Astrocyte (in vitro differentiated cells and primary cell): ENCODE data around the gene CDK5RAP1. TPM values are rescaled to one million over a fixed set of nuclear protein-coding genes. Genes with fewer than 3 reads are reported as not detected.

Experiments
- DNase-seq: peaks from one replicate; pipeline ENCODE4 v3.0.0-alpha.2; 2010; ENCODE audit warnings: low read depth
- FAIRE-seq: peaks from 2 replicates; lab custom pipeline; 2011; peaks lifted over from hg19 to GRCh38; lab: Jason Lieb, UNC
- H2AFZ ChIP-seq: 2 replicates; pipeline ENCODE4 v1.6.0; 2012; ENCODE audit warnings: low read depth, low read length, inconsistent platforms
- H3K27ac ChIP-seq: 2 replicates; pipeline ENCODE4 v1.5.1; 2011; ENCODE audit warnings: low read depth, low read length, inconsistent platforms
- H3K27me3 ChIP-seq: 2 replicates; pipeline ENCODE4 v1.6.0; 2011; ENCODE audit warnings: low read length, inconsistent platforms; ENCODE audit not compliant: insufficient read depth
- H3K36me3 ChIP-seq: 2 replicates; pipeline ENCODE4 v1.5.1; 2011; ENCODE audit warnings: low read length, inconsistent platforms; ENCODE audit not compliant: insufficient read depth
- H3K4me1 ChIP-seq: 2 replicates; pipeline ENCODE4 v1.5.1; 2011; ENCODE audit warnings: low read length, inconsistent platforms; ENCODE audit not compliant: insufficient read depth
- H3K4me2 ChIP-seq: 2 replicates; pipeline ENCODE4 v1.6.0; 2012; ENCODE audit warnings: low read length, inconsistent platforms
- H3K4me3 ChIP-seq: 2 replicates; pipeline ENCODE4 v1.5.1; 2011; ENCODE audit warnings: low read depth, mild to moderate bottlenecking, low read length, inconsistent platforms; ENCODE audit not compliant: insufficient read depth
- H3K79me2 ChIP-seq: 2 replicates; pipeline ENCODE4 v1.6.0; 2012; ENCODE audit warnings: mild to moderate bottlenecking, low read length, inconsistent platforms; ENCODE audit not compliant: insufficient read depth
- H3K9ac ChIP-seq: 2 replicates; pipeline ENCODE4 v1.6.0; 2012; ENCODE audit warnings: mild to moderate bottlenecking, low read length, inconsistent platforms
- H3K9me3 ChIP-seq: 2 replicates; pipeline ENCODE4 v1.5.1; 2012; ENCODE audit warnings: low read depth, mild to moderate bottlenecking, low read length, inconsistent platforms; ENCODE audit not compliant: insufficient read depth
- H4K20me1 ChIP-seq: 2 replicates; pipeline ENCODE4 v1.6.0; 2012; ENCODE audit warnings: low read length, inconsistent platforms; ENCODE audit not compliant: insufficient read depth
- H3K27ac Mint-ChIP-seq: one replicate; pipeline ENCODE4 v1.8.0; 2021; ENCODE audit warnings: mild to moderate bottlenecking, mixed read lengths; ENCODE audit not compliant: unreplicated experiment
- H3K27me3 Mint-ChIP-seq: one replicate; pipeline ENCODE4 v1.8.0; 2021; ENCODE audit warnings: low read depth, mixed read lengths; ENCODE audit not compliant: unreplicated experiment
- H3K36me3 Mint-ChIP-seq: one replicate; pipeline ENCODE4 v1.8.0; 2021; ENCODE audit warnings: low read depth, mixed read lengths; ENCODE audit not compliant: unreplicated experiment
- H3K4me1 Mint-ChIP-seq: one replicate; pipeline ENCODE4 v1.8.0; 2021; ENCODE audit warnings: low read depth, mixed read lengths; ENCODE audit not compliant: unreplicated experiment
- H3K4me3 Mint-ChIP-seq: one replicate; pipeline ENCODE4 v1.8.0; 2021; ENCODE audit warnings: mild to moderate bottlenecking, moderate library complexity, mixed read lengths; ENCODE audit not compliant: unreplicated experiment
- H3K9me3 Mint-ChIP-seq: one replicate; pipeline ENCODE4 v1.8.0; 2021; ENCODE audit warnings: mild to moderate bottlenecking, mixed read lengths; ENCODE audit not compliant: unreplicated experiment
- CTCF ChIP-seq: IDR thresholded peaks from 2 replicates; pipeline ENCODE4 v1.5.1; 2011; ENCODE audit warnings: low read depth, mild to moderate bottlenecking, inconsistent platforms, low read length, moderate library complexity; ENCODE audit not compliant: insufficient read depth
- EZH2 ChIP-seq: IDR thresholded peaks from 2 replicates; pipeline ENCODE4 v1.6.1; 2012; ENCODE audit warnings: mild to moderate bottlenecking, low read length, inconsistent platforms; ENCODE audit not compliant: insufficient read depth
- total RNA-seq: library from RNA; stranded (reverse); gene quantifications from 2 replicates; pipeline ENCODE4 v1.2.1, GENCODE V29; 2021

CDK5RAP1 gene
- total RNA-seq, 1 donor from 2014 or later: 29.2 TPM

DNA sequence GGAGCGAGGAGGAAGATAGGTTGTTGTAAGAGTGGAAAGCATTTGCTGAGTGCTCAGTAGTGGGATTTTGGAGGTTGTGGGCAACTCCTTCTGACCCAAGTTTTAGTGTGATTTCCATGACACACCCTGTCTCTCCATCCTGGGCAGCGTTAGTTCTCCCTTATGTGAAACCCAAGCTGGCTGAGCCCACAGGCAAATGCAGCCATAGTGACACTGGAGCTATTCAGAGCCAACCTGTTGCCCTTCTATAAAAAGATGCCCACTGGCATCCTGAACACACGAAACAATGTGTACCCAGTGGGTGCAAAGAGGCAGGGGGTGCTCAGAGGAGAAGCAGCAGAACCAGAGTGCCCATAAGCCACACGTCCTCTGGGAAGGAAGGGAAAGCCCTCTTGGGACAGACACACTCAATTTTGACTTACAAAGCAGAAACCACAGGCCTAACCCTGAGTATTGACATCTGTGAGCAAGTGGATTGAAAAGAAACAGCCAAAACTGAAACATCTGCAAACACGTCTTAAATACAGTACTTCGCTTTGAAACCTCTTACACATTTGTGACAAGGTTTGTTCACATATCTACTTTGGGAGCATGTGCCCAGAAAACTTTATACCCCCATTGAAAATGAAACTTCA lies 63.7 kb downstream of the CDK5RAP1 start:
- no peaks in the 10 kb centered on the region for H3K9me3 ChIP-seq
- H3K36me3 Mint-ChIP-seq: peaks cover 3% of the 10 kb centered on the region
- H2AFZ ChIP-seq: no peak overlapping the region
- FAIRE-seq (no peak), DNase-seq (no peak)
- H3K27ac Mint-ChIP-seq: no peak overlapping the region
- H3K4me3 Mint-ChIP-seq: no peak overlapping the region
- no peaks in the 10 kb centered on the region for H3K4me1 ChIP-seq
- no peaks in the 10 kb centered on the region for H3K4me1 Mint-ChIP-seq
- H3K27ac ChIP-seq: no peak overlapping the region
- H3K9me3 Mint-ChIP-seq: no peaks in the 10 kb centered on the region
- TF ChIP-seq CTCF (no peak), EZH2 (no peak)
- H3K4me2 ChIP-seq: no peak overlapping the region
- H4K20me1 ChIP-seq: no peaks in the 10 kb centered on the region
- H3K4me3 ChIP-seq: no peak overlapping the region
- no peaks in the 10 kb centered on the region for H3K36me3 ChIP-seq
- H3K9ac ChIP-seq: no peak overlapping the region
- peaks cover 30% of the 10 kb centered on the region for H3K27me3 Mint-ChIP-seq
- H3K79me2 ChIP-seq: no peaks in the 10 kb centered on the region
- H3K27me3 ChIP-seq: no peaks in the 10 kb centered on the region

GRCh38 chr20:33337119-33337518 lies 64.2 kb downstream of the CDK5RAP1 start:
- Histone ChIP-seq H4K20me1 (no peaks in the 10 kb centered on the region), H3K9ac (no peak overlapping the region), H3K36me3 (no peaks in the 10 kb centered on the region), H3K9me3 (no peaks in the 10 kb centered on the region), H3K4me1 (no peaks in the 10 kb centered on the region), H2AFZ (no peak overlapping the region), H3K27ac (no peak overlapping the region), H3K79me2 (no peaks in the 10 kb centered on the region), H3K27me3 (no peaks in the 10 kb centered on the region), H3K4me2 (no peak overlapping the region), H3K4me3 (no peak overlapping the region)
- H3K9me3 Mint-ChIP-seq: no peaks in the 10 kb centered on the region
- no peak overlapping the region for H3K27ac Mint-ChIP-seq
- H3K27me3 Mint-ChIP-seq: peaks cover 32% of the 10 kb centered on the region
- no peak overlapping the region for H3K4me3 Mint-ChIP-seq
- H3K36me3 Mint-ChIP-seq: peaks cover 3% of the 10 kb centered on the region
- no peak for TF ChIP-seq CTCF
- TF ChIP-seq EZH2: no peak
- DNase-seq (no peak), FAIRE-seq (no peak)
- no peaks in the 10 kb centered on the region for H3K4me1 Mint-ChIP-seq

- H3K4me2 ChIP-seq: no peak overlapping the region
- H2AFZ ChIP-seq: no peak overlapping the region
- H3K36me3 ChIP-seq: no peaks in the 10 kb centered on the region
- Mint-ChIP-seq H3K9me3 (no peaks in the 10 kb centered on the region), H3K4me1 (no peaks in the 10 kb centered on the region), H3K4me3 (no peak overlapping the region), H3K36me3 (peaks cover 3% of the 10 kb centered on the region), H3K27ac (peak overlapping the region; percentile 34), H3K27me3 (peaks cover 31% of the 10 kb centered on the region)
- FAIRE-seq: no peak
- no peak overlapping the region for H3K27ac ChIP-seq
- H4K20me1 ChIP-seq: no peaks in the 10 kb centered on the region
- no peak overlapping the region for H3K9ac ChIP-seq
- no peaks in the 10 kb centered on the region for H3K79me2 ChIP-seq
- H3K9me3 ChIP-seq: no peaks in the 10 kb centered on the region
- no peaks in the 10 kb centered on the region for H3K27me3 ChIP-seq
- H3K4me1 ChIP-seq: no peaks in the 10 kb centered on the region
- TF ChIP-seq EZH2 (no peak), CTCF (no peak)
- no peak for DNase-seq
- H3K4me3 ChIP-seq: no peak overlapping the region
These were observed 64.9 kb downstream of the CDK5RAP1 start for GRCh38 chr20:33336375-33336774.
